HuH-7 (cell line): ENCODE results near the gene IL1A.

Experiments used
- DNase-seq: peaks from one replicate; pipeline ENCODE4 v3.0.0; 2011; ENCODE audit warnings: low spot score

Gene IL1A

DNA sequence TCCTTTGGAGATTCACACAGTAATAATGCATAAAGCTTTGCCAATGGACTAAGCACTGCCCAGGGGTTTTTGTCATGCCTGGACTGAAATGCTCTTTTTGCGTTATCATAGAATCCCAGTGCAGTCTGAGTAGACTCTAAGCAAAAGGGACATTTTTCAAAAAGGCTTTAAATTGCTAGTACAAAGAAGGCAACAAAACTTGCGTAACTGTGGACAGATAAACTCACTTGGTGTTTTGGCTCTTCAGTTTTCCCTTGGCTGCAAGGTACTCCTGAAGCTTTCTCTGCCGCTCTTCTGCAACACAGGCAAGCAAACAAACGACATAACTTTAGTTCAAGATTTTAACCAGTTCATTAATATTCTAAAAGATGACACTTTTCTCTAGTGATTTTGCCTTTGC is 22.0 kb downstream of the IL1A start:
- DNase-seq, result no peak

- no peak for DNase-seq
These were observed 24.1 kb downstream of the IL1A start for GRCh38 chr2:112760149-112760548.

GRCh38 chr2:112758711-112759110 is 25.6 kb downstream of the IL1A start:
- no peak for DNase-seq

- no peak for DNase-seq
These were observed 27.0 kb downstream of the IL1A start for GRCh38 chr2:112757265-112757664.

DNA sequence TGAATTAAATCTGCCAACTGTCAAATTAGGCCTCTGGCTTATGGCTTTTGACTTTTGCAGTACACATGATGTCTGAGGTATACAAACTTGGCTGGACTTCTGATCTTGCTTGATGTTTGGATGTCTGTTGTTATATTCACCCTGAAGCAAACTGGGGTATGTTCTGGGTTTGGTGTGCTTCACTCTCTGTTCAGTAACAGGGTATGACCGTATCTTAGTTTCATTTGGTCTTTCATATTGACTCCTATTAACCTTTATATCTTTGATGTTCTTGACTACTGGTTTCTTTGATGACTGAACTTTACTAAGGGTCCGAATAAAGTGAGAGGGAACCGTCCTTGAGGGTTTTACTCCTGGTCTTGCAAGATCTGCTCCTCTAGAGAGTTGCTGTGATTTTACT is 28.1 kb downstream of the IL1A start:
- no peak for DNase-seq

DNA sequence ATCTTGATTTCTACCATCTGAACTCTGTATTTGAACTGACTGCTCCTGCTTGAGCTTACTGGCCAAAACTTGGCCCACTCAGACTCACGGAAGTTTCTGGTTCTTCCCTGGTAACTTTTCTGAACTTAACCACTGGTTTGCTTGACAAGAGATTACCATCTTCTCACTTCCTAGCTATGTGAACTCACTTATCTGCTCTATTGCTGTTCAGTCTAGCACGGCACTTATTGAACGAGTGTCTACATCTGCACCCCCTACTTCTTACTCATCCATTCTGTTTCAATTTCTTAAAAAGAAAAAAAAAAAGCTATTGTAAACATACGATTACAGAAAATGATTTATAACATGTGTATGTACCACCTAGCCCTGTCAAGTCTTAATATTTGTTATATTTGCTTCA is 28.8 kb downstream of the IL1A start:
- no peak for DNase-seq

DNA sequence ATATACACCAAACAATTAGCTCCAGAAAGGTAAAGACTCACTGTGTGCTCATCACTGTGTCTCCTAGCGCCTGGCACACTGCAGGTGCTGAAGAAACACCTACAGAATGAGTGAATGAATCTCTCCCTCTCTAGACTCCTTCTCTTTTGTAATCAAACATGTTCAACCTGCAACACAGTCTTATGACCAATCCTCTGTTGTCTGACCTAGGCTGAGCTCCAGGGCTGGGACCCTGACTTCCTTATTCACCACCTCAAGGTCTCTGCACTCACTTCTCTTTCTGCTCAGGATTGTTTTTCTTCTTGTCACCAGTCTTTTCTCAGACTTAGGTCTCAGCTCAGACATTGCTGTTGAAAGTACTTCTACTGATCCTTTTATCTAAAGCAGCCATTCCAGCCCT is 29.7 kb downstream of the IL1A start:
- no peak for DNase-seq

- DNase-seq, result no peak
These were observed 31.6 kb downstream of the IL1A start for GRCh38 chr2:112752667-112753066.

DNA sequence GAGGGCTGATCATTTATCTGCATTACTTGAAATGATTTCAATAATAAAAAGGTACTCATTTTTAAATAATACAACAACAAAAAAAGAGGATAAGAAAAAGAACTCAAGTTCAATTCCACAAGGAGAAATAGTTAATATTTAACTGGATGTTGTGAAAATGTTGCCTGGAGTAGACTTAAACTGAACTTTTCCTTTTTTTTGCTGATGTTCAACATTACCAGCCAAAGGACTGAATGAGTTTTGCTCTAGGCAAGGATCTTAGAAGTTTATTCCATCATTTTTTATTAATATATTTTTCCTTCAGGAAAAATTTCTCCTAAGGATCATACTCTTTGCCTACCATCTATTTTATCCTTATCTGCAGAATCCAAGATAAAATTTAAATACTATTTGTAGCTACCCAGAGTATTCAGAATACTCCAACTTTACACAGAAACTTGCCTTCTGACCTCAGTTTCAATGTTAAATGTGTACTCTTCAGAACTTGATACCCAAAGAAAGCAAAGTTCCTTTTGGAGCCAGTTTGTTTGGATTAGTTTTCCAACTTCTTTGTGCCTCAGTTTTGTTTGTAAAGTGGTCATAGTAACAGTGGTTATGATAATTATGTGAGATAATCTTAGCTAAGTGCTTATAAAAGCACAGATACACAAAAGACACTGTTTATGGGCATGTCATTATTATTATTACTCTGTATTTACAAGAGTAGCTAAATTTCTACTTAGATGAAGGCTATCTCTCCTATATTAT is 32.7 kb downstream of the IL1A start:
- DNase-seq, result no peak

GRCh38 chr2:112750560-112750843 is 33.8 kb downstream of the IL1A start:
- DNase-seq, result no peak

- DNase-seq, result peak; percentile 58
These were observed 34.3 kb downstream of the IL1A start for GRCh38 chr2:112749755-112750559.

DNA sequence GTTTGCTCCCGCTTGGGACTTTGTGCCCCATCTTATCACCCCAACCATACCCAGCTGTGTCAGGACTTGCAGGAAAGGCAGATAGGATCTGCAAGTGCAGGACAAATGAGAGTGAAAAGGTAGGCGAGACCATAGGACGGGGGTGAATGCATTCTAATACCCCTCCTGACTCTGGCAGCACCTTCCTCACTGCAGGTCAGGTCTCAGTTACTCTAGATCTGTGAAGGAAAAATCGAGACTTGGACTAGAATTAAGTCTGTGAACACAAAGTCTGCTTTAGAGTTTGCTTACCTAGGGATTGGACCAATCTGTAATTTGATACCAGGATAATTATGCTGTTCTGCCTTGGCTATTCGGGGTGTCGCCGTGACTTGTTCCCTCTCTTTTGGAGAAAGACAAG is 43.8 kb downstream of the IL1A start:
- DNase-seq, result no peak

DNA sequence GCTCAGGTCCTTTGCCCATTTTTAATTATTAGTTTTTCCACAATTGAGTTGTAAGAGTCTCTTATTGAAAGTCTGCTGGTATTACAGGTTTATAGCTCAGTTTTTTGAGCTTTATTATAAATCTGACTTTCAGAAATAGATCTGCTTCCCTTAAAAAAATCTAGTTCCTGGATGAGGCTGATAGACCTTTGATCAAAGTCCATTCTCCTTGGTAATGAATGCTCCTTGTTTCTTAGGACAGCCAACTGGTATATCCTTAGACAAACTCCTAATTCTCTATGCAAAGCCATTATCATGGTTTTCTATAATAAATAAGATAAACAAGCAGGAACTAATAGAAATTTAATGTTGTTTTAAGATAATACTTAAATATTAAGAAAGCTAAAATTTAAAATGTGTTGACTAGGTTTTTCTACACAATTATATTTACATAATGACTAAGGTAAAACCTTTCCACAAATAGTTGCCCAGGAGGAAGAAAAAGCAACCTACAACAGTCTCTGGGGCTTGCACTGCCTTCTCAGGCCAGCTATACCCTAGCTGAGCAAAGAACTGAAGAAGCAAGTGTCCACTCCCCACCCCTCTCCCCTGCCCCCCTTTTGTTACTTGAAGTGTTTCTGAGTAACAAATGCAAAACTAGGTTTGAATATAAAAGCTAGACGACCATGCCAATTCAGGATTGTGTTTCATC is 46.6 kb downstream of the IL1A start:
- DNase-seq, result no peak

GRCh38 chr2:112733871-112734270 is 50.4 kb downstream of the IL1A start:
- no peak for DNase-seq

DNA sequence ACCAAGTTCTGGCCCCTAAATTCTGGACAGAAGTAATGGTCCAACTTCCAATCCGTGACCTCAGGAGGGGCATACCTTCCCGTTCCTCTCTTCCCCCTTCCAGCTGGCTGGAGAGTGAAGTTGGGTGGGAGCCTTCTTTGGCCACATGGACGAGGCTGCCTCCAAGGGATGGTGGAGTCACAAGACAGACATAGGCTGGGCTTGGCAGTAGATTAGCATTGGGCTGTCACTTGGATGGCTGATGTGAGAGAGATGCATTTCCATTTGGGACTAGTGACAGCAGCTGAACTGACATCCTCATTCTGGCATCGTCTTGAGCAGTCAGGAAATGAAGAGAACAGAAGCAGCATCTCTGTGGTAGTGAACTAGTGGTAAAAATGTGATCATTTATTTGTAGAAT is 50.8 kb downstream of the IL1A start:
- no peak for DNase-seq

GRCh38 chr2:112731479-112731878 is 52.8 kb downstream of the IL1A start:
- DNase-seq, result no peak

- DNase-seq, result no peak
These were observed 53.5 kb downstream of the IL1A start for GRCh38 chr2:112730791-112731190.

DNA sequence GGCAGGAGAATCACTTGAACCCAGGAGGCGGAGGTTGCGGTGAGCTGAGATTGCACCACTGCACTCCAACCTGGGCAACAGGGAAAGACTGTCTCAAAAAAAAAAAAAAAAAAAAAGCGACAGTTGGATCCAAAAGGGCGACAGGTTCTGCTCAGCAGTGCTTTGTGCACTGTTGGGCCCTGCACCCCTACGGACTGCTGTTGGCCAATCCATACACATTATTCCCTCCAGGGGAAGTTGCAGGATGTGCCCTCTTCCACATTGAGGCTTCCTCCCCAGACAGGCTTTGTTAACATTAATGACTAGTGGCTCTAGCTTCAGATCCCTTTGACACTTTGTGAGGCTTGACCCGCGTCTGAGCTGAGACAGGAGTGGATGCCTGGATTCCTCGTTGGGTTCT is 54.1 kb downstream of the IL1A start:
- DNase-seq, result no peak

GRCh38 chr2:112728378-112729175 is 55.7 kb downstream of the IL1A start:
- no peak for DNase-seq

DNA sequence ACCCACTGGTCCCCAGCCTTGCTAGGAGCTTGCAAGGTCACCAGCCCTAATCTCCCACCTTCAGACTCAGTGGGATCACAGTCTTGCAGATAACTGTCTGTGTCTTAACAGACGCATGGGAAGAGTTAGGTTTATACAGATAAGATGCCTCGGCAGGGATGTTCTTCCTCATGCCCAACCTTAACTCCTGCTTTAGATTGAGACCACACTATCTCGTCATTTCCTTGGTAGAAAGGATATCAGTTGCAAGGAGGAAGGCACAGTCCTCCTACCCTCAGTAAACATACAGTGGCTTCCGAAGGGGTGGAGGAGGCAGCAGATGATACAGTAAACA is 56.3 kb downstream of the IL1A start:
- no peak for DNase-seq

DNA sequence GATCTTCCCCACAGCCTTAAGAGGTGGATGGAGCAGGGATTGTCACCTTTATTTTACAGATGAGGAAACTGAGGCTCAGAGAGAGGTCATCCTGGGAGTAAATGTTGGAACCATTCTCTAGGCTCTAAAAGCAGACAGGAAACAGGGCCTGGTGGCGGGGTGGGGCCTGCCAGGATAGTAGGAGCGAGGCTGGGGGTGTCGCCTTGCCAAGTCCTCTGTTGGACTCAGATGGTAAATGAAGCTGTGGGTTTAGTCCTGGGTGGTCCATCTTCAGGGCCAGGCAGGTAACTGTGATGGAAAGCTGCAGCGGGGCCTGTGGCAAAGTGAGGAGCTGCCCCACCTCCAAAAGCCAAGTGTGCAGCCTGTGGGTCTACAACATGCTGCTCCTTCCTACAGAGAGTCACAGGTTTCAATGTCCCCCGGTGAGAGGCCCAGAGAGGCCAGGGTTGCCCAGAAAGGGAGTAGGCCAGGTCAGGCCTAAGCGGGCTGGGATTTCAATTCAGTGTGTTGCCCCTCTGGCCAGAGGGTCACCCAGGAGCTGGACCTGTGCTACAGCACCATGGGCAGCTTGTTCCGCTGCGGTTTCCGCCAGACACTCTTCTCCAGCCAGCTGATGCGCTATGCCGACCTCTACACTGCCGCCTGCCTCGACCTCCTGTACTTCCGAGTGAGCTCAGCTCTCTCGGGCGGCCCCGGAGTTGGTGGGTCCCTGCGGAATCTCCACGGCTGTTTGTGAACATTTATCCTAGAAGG is 56.8 kb downstream of the IL1A start:
- no peak for DNase-seq
